Measurements from ENCODE around the gene FAM163A. TPM values are rescaled to one million over a fixed set of nuclear protein-coding genes. Genes with fewer than 3 reads are reported as not detected.

FAM163A gene
- total RNA-seq, 1 experiment from 2014 or later: not detected

DNA sequence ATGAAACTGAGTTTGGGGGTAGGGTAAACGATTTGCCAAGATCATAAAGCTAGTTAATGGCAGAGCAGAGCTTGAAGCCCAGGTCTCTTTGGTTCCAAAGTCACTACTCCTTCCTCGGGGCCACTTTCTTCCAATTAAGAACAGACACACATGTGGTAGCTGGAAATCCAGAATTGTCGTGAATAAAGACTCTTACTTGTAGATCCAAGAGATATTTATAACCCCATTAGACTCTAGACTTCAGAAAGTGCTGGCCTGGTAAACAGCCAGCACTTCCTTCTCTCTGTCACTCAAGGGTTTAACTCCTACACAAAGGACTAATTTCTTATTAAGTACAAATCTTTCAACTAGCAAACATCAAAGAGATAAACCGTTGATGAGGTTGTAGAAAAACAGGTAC, 2.7 kb downstream of the FAM163A start:
- H3K9me2 ChIP-seq (ENCODE audit: insufficient read depth): no peaks in the 10 kb centered on the region
- no peaks in the 10 kb centered on the region for H3K4me1 ChIP-seq (ENCODE audit: control insufficient read depth in 1 of 2, insufficient read depth in 2 of 2, low read length in 2 of 2)
- intact Hi-C loops (cut with micrococcal nuclease): no loop called here
- ChIA-PET RAD21 (ENCODE audit: low non-redundant PET in 1 of 2, low total read pairs in 2 of 2, uncharacterized antibody in 2 of 2, unreplicated experiment in 2 of 2) (no interaction called here), POLR2A (no interaction called here), CTCF (no interaction called here)
- no peak overlapping the region for H3K9ac ChIP-seq (ENCODE audit: low read length)
- no peaks in the 10 kb centered on the region for H3K36me3 ChIP-seq (ENCODE audit: control insufficient read depth in 1 of 2, insufficient read depth in 2 of 2, low read length in 2 of 2)
- no peaks in the 10 kb centered on the region for H3K79me2 ChIP-seq (ENCODE audit: insufficient read depth, low read length)
- no TSS peak for BruUV-seq (replicated peaks)
- DNase-seq (ENCODE audit: low read depth, low spot score): no peak
- H3K27me3 ChIP-seq (ENCODE audit: insufficient read depth, low read length): peaks cover 3% of the 10 kb centered on the region; the same call in 1 of the 2 replicates
- H3K9me3 ChIP-seq (ENCODE audit: control insufficient read depth in 1 of 2, insufficient read depth in 1 of 2, low read depth in 1 of 2, low read length in 2 of 2): no peaks in the 10 kb centered on the region
- no peak for TF ChIP-seq EZH2phosphoT487 (IDR thresholded peaks at IDR 0.05; ENCODE audit: borderline replicate concordance)
- no peak for TF ChIP-seq YY1 (IDR thresholded peaks at IDR 0.05; ENCODE audit: extremely low read depth, insufficient replicate concordance, low read depth, low read length)
- TF ChIP-seq TCF7L2 (IDR thresholded peaks at IDR 0.05; ENCODE audit: borderline replicate concordance, extremely low read depth, insufficient read depth, insufficient read length): no peak
- H4K20me1 ChIP-seq (ENCODE audit: insufficient read depth): no peaks in the 10 kb centered on the region
- no peak overlapping the region for H3K4me2 ChIP-seq (ENCODE audit: low read length)
- no peak overlapping the region for H3K27ac ChIP-seq (ENCODE audit: low read depth, low read length)
- no peak overlapping the region for H2AFZ ChIP-seq (ENCODE audit: low read depth, low read length, poor library complexity, severe bottlenecking)
- no peak for ATAC-seq
- H3K4me3 ChIP-seq (replicated peaks in 1 of 2; ENCODE audit: low read depth in 1 of 2, low read length in 2 of 2): no peak overlapping the region

DNA sequence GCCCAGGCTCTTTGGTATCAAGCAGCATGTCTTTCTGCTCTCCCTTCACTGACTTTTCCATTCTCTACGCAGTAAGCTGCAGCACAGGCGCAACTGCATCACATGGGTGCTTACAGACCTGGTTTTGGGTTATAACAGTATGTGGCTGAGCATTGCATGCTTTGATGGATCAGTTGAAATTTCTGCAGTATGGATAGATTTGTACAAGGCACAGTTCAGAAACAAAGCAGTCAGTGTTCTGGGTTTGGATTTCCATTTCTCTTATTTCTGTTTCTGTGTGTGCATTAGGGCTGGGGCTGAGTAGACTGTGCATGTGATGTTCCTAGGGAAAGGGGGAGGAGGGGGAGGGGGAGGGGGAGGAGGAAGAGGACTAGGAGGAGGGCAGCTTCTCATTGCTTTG, 4.5 kb downstream of the FAM163A start:
- POLR2A ChIA-PET: no interaction called here
- H3K9me2 ChIP-seq (ENCODE audit: insufficient read depth): no peaks in the 10 kb centered on the region
- RAD21 ChIA-PET (ENCODE audit: low non-redundant PET in 1 of 2, low total read pairs in 2 of 2, uncharacterized antibody in 2 of 2, unreplicated experiment in 2 of 2): no interaction called here
- BruUV-seq (replicated peaks): no TSS peak
- H3K36me3 ChIP-seq (ENCODE audit: control insufficient read depth in 1 of 2, insufficient read depth in 2 of 2, low read length in 2 of 2): no peaks in the 10 kb centered on the region
- H3K79me2 ChIP-seq (ENCODE audit: insufficient read depth, low read length): no peaks in the 10 kb centered on the region
- H3K4me2 ChIP-seq (ENCODE audit: low read length): no peak overlapping the region
- no peak overlapping the region for H3K4me3 ChIP-seq (replicated peaks in 1 of 2; ENCODE audit: low read depth in 1 of 2, low read length in 2 of 2)
- peaks cover 3 to 4% of the 10 kb centered on the region in 2 experiments; a peak in 1 of 4 replicates for H3K9me3 ChIP-seq (ENCODE audit: control insufficient read depth in 1 of 2, insufficient read depth in 1 of 2, low read depth in 1 of 2, low read length in 2 of 2)
- CTCF ChIA-PET: no interaction called here
- H3K27ac ChIP-seq (ENCODE audit: low read depth, low read length): no peak overlapping the region
- H3K9ac ChIP-seq (ENCODE audit: low read length): no peak overlapping the region
- intact Hi-C loops (cut with micrococcal nuclease): no loop called here
- H3K4me1 ChIP-seq (ENCODE audit: control insufficient read depth in 1 of 2, insufficient read depth in 2 of 2, low read length in 2 of 2): no peaks in the 10 kb centered on the region
- H2AFZ ChIP-seq (ENCODE audit: low read depth, low read length, poor library complexity, severe bottlenecking): no peak overlapping the region
- H4K20me1 ChIP-seq (ENCODE audit: insufficient read depth): no peaks in the 10 kb centered on the region
- TF ChIP-seq SIN3A (IDR thresholded peaks at IDR 0.05; ENCODE audit: low read depth): no peak
- TF ChIP-seq FOSL1 (IDR thresholded peaks at IDR 0.05; ENCODE audit: low read depth): no peak
- no peak for TF ChIP-seq EZH2 (IDR thresholded peaks at IDR 0.05)
- no peak for TF ChIP-seq POLR2AphosphoS5 (IDR thresholded peaks at IDR 0.05; ENCODE audit: low read depth, low read length)
- TF ChIP-seq YY1 (IDR thresholded peaks at IDR 0.05; ENCODE audit: extremely low read depth, insufficient replicate concordance, low read depth, low read length): no peak
- TF ChIP-seq SP1 (IDR thresholded peaks at IDR 0.05; ENCODE audit: low read depth): no peak
- TF ChIP-seq ZNF274 (IDR thresholded peaks at IDR 0.05; ENCODE audit: low read depth, low read length): no peak
- no peak for ATAC-seq
- DNase-seq (ENCODE audit: low read depth, low spot score): no peak
- peaks cover 3% of the 10 kb centered on the region; the same call in 1 of the 2 replicates for H3K27me3 ChIP-seq (ENCODE audit: insufficient read depth, low read length)
